Neural cell (in vitro differentiated cells): Measurements from ENCODE around the gene TMEM40. TPM values are rescaled to one million over a fixed set of nuclear protein-coding genes. Genes with fewer than 3 reads are reported as not detected.

Source experiments
- H2AFZ ChIP-seq: fragments of 200-600, 300-800 bp; sonication (generic), shearing (Covaris generic); 2 replicates; pipeline ENCODE4 v1.6.0; 2014; ENCODE audit warnings: low read depth, mild to moderate bottlenecking, antibody characterized with exemption, low read length, moderate library complexity
- H3F3A ChIP-seq: fragments of 200-600 bp; shearing (Covaris generic); 2 replicates; pipeline ENCODE4 v1.6.1; 2016; ENCODE audit warnings: mild to moderate bottlenecking, moderate library complexity, mixed read lengths, antibody characterized with exemption, low read length; ENCODE audit not compliant: insufficient read depth, poor library complexity, severe bottlenecking
- H3K27ac ChIP-seq: fragments of 200-600, 300-800 bp; sonication (generic), shearing (Covaris generic); 2 replicates; pipeline ENCODE4 v1.5.1; 2014; ENCODE audit warnings: mild to moderate bottlenecking, low read length, moderate library complexity
- H3K27me3 ChIP-seq: fragments of 300-800, 200-600 bp; sonication (generic), shearing (Covaris generic); 2 replicates; pipeline ENCODE4 v1.6.0; 2014; ENCODE audit warnings: mild to moderate bottlenecking, low read depth, low read length, moderate library complexity; ENCODE audit not compliant: insufficient read depth
- H3K36me3 ChIP-seq: fragments of 300-800, 200-600 bp; sonication (generic), shearing (Covaris generic); 2 replicates; pipeline ENCODE4 v1.5.1; 2014; ENCODE audit warnings: mild to moderate bottlenecking, antibody characterized with exemption, low read length, moderate library complexity; ENCODE audit not compliant: insufficient read depth
- H3K4me2 ChIP-seq: fragments of 300-800, 200-600 bp; sonication (generic), shearing (Covaris generic); 2 replicates; pipeline ENCODE4 v1.6.0; 2014; ENCODE audit warnings: mild to moderate bottlenecking, low read length
- H3K4me3 ChIP-seq: fragments of 300-800, 200-600 bp; sonication (generic), shearing (Covaris generic); 2 replicates; pipeline ENCODE4 v1.5.1; 2014; ENCODE audit warnings: mild to moderate bottlenecking, low read length, moderate library complexity
- H3K79me2 ChIP-seq: fragments of 200-600 bp; shearing (Covaris generic); replicated peaks from 2 replicates; pipeline ENCODE4 v1.6.0; 2014; ENCODE audit warnings: mild to moderate bottlenecking, low read length, moderate library complexity; ENCODE audit not compliant: insufficient read depth
- H3K9ac ChIP-seq: fragments of 300-800, 200-600 bp; sonication (generic), shearing (Covaris generic); 2 replicates; pipeline ENCODE4 v1.6.1; 2016; ENCODE audit warnings: mild to moderate bottlenecking, low read length, mixed read lengths
- H3K9me2 ChIP-seq: fragments of 200-600 bp; shearing (Covaris generic); 2 replicates; pipeline ENCODE4 v1.6.1; 2016; ENCODE audit warnings: mild to moderate bottlenecking, low read length, mixed read lengths; ENCODE audit not compliant: insufficient read depth
- H3K9me3 ChIP-seq: fragments of 200-600, 300-800 bp; sonication (generic), shearing (Covaris generic); 2 replicates; pipeline ENCODE4 v1.6.1; 2016; ENCODE audit warnings: mild to moderate bottlenecking, mixed run types, low read length, moderate library complexity, mixed read lengths
- H4K20me1 ChIP-seq: fragments of 200-600 bp; shearing (Covaris generic); 2 replicates; pipeline ENCODE4 v1.6.1; 2016; ENCODE audit warnings: mild to moderate bottlenecking, mixed run types; ENCODE audit not compliant: insufficient read depth
- CTCF ChIP-seq: fragments of 450-650 bp; IDR thresholded peaks from 2 replicates; pipeline ENCODE4 v1.5.1; 2014; ENCODE audit warnings: antibody characterized with exemption, mild to moderate bottlenecking, moderate library complexity; ENCODE audit not compliant: poor library complexity, severe bottlenecking
- EP300 ChIP-seq: fragments of 450-650 bp; conservative IDR thresholded peaks from 2 replicates; pipeline ENCODE4 v1.6.1; 2014; ENCODE audit warnings: antibody characterized with exemption, mild to moderate bottlenecking, moderate library complexity; ENCODE audit not compliant: poor library complexity, severe bottlenecking
- EZH2 ChIP-seq: fragments of 200-600, 300-800 bp; shearing (Covaris generic), sonication (generic); IDR thresholded peaks from 2 replicates; pipeline ENCODE4 v1.6.1; 2014; ENCODE audit warnings: antibody characterized with exemption, low read length, borderline replicate concordance, mild to moderate bottlenecking; ENCODE audit not compliant: insufficient read depth, poor library complexity, severe bottlenecking
- MXI1 ChIP-seq: fragments of 450-650 bp; conservative IDR thresholded peaks from 2 replicates; pipeline ENCODE4 v1.6.1; 2014; ENCODE audit warnings: antibody characterized with exemption, mild to moderate bottlenecking; ENCODE audit not compliant: poor library complexity, severe bottlenecking
- POLR2AphosphoS5 ChIP-seq: IDR thresholded peaks from 2 replicates; pipeline ENCODE4 v1.6.1; 2012
- RAD21 ChIP-seq: fragments of 450-650 bp; conservative IDR thresholded peaks from 2 replicates; pipeline ENCODE4 v1.6.1; 2014; ENCODE audit warnings: antibody characterized with exemption, mild to moderate bottlenecking, moderate library complexity
- REST ChIP-seq: IDR thresholded peaks from 2 replicates; pipeline ENCODE4 v1.6.1; 2012; ENCODE audit warnings: borderline replicate concordance
- SMC3 ChIP-seq: fragments of 450-650 bp; conservative IDR thresholded peaks from 2 replicates; pipeline ENCODE4 v1.6.1; 2014; ENCODE audit warnings: antibody characterized with exemption, mild to moderate bottlenecking, moderate library complexity; ENCODE audit not compliant: poor library complexity
- TAF1 ChIP-seq: IDR thresholded peaks from 2 replicates; pipeline ENCODE4 v1.6.1; 2012; ENCODE audit warnings: low read depth
- polyA plus RNA-seq: library from polyadenylated mRNA; depleted of rRNA; stranded (reverse); fragments of >200 nt; gene quantifications from 2 replicates; pipeline ENCODE4 v1.2.3, GENCODE V29; 2014

TMEM40 gene
- polyA plus RNA-seq, 1 donor from 2014 or later, result not detected

- no peak overlapping the region for H3K4me2 ChIP-seq
- H3K9ac ChIP-seq, result no peak overlapping the region
- H3K9me2 ChIP-seq, result no peaks in the 10 kb centered on the region
- no peaks in the 10 kb centered on the region for H3K36me3 ChIP-seq
- H3K79me2 ChIP-seq, result no peaks in the 10 kb centered on the region
- no peaks in the 10 kb centered on the region for H3K27me3 ChIP-seq
- H2AFZ ChIP-seq, result no peak overlapping the region
- no peaks in the 10 kb centered on the region for H3F3A ChIP-seq
- no peak for TF ChIP-seq TAF1
- TF ChIP-seq SMC3, result no peak
- no peak for TF ChIP-seq CTCF
- no peak for TF ChIP-seq EP300
- TF ChIP-seq REST, result no peak
- no peak for TF ChIP-seq POLR2AphosphoS5
- no peak for TF ChIP-seq RAD21
- TF ChIP-seq MXI1, result no peak
- no peak for TF ChIP-seq EZH2
- no peaks in the 10 kb centered on the region for H3K9me3 ChIP-seq
- H4K20me1 ChIP-seq, result no peaks in the 10 kb centered on the region
- no peak overlapping the region for H3K4me3 ChIP-seq
- no peak overlapping the region for H3K27ac ChIP-seq
These were observed 17.9 kb downstream of the TMEM40 start for GRCh38 chr3:12741209-12741608.

GRCh38 chr3:12737833-12738232, 21.2 kb downstream of the TMEM40 start:
- no peak overlapping the region for H3K9ac ChIP-seq
- no peak overlapping the region for H3K27ac ChIP-seq
- H3K79me2 ChIP-seq, result no peaks in the 10 kb centered on the region
- no peak overlapping the region for H3K4me2 ChIP-seq
- H4K20me1 ChIP-seq, result no peaks in the 10 kb centered on the region
- no peaks in the 10 kb centered on the region for H3K9me2 ChIP-seq
- H3K36me3 ChIP-seq, result no peaks in the 10 kb centered on the region
- H3K4me3 ChIP-seq, result no peak overlapping the region
- H3K9me3 ChIP-seq, result no peaks in the 10 kb centered on the region
- TF ChIP-seq CTCF, result no peak
- TF ChIP-seq RAD21, result no peak
- TF ChIP-seq EZH2, result no peak
- TF ChIP-seq MXI1, result no peak
- TF ChIP-seq TAF1, result no peak
- TF ChIP-seq POLR2AphosphoS5, result no peak
- TF ChIP-seq EP300, result no peak
- no peak for TF ChIP-seq SMC3
- no peak for TF ChIP-seq REST
- no peaks in the 10 kb centered on the region for H3K27me3 ChIP-seq
- H3F3A ChIP-seq, result no peaks in the 10 kb centered on the region
- H2AFZ ChIP-seq, result no peak overlapping the region
